GM19463 (cell line): ENCODE results near the gene LTBR.

Source experiments
- ATAC-seq: cut with Tn5 transposase; IDR thresholded peaks from one replicate; pipeline ENCODE4 v1.9.1; 2021; ENCODE audit warnings: mild to moderate bottlenecking, moderate library complexity; ENCODE audit not compliant: unreplicated experiment

The LTBR gene

GRCh38 chr12:6380141-6381121 is 3.5 kb upstream of the LTBR start:
- ATAC-seq, result no peak

GRCh38 chr12:6382371-6382770 is 1.6 kb upstream of the LTBR start:
- ATAC-seq, result no peak

GRCh38 chr12:6382982-6383381 is 980 bp upstream of the LTBR start:
- no peak for ATAC-seq

GRCh38 chr12:6384499-6385436 is 806 bp downstream of the LTBR start:
- ATAC-seq, result no peak

GRCh38 chr12:6386038-6386437 is 2.1 kb downstream of the LTBR start:
- ATAC-seq, result no peak

GRCh38 chr12:6386491-6386890 is 2.5 kb downstream of the LTBR start:
- ATAC-seq, result no peak

- no peak for ATAC-seq
Measured at GRCh38 chr12:6387541-6387940, 3.6 kb downstream of the LTBR start.

GRCh38 chr12:6390084-6390799 is 6.3 kb downstream of the LTBR start:
- ATAC-seq, result no peak

- no peak for ATAC-seq
Measured at GRCh38 chr12:6391013-6391412, 7.1 kb downstream of the LTBR start.

- no peak for ATAC-seq
Measured at GRCh38 chr12:6392504-6392903, 8.5 kb downstream of the LTBR start.

GRCh38 chr12:6393109-6393508 is 9.1 kb downstream of the LTBR start:
- ATAC-seq, result no peak

- ATAC-seq, result no peak
Measured at GRCh38 chr12:6394398-6394797, 10.4 kb downstream of the LTBR start.

- no peak for ATAC-seq
Measured at GRCh38 chr12:6396031-6396430, 12.1 kb downstream of the LTBR start.

- no peak for ATAC-seq
Measured at GRCh38 chr12:6399884-6400644, 16.1 kb downstream of the LTBR start.

GRCh38 chr12:6404390-6404789 is 20.4 kb downstream of the LTBR start:
- ATAC-seq, result no peak

GRCh38 chr12:6405963-6406362 is 22.0 kb downstream of the LTBR start:
- ATAC-seq, result no peak

- ATAC-seq, result no peak
Measured at GRCh38 chr12:6407236-6407954, 23.4 kb downstream of the LTBR start.

- ATAC-seq, result no peak
Measured at GRCh38 chr12:6416596-6416995, 32.6 kb downstream of the LTBR start.

- ATAC-seq, result no peak
Measured at GRCh38 chr12:6418796-6419195, 34.8 kb downstream of the LTBR start.

GRCh38 chr12:6420364-6420763 is 36.4 kb downstream of the LTBR start:
- no peak for ATAC-seq
